ENCODE data around the gene TNFSF11. TPM values are rescaled to one million over a fixed set of nuclear protein-coding genes. Genes with fewer than 3 reads are reported as not detected.

The TNFSF11 gene, protein sequence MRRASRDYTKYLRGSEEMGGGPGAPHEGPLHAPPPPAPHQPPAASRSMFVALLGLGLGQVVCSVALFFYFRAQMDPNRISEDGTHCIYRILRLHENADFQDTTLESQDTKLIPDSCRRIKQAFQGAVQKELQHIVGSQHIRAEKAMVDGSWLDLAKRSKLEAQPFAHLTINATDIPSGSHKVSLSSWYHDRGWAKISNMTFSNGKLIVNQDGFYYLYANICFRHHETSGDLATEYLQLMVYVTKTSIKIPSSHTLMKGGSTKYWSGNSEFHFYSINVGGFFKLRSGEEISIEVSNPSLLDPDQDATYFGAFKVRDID
- total RNA-seq, result under 1 TPM; 0.55 TPM

DNA sequence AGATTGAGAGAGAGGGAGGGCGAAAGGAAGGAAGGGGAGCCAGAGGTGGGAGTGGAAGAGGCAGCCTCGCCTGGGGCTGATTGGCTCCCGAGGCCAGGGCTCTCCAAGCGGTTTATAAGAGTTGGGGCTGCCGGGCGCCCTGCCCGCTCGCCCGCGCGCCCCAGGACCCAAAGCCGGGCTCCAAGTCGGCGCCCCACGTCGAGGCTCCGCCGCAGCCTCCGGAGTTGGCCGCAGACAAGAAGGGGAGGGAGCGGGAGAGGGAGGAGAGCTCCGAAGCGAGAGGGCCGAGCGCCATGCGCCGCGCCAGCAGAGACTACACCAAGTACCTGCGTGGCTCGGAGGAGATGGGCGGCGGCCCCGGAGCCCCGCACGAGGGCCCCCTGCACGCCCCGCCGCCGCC lies at the start of gene TNFSF11:
Gene TNFSF11 (plus strand): TSS at position 142 of the 400 bp plus-strand sequence. CDS start 152 bp downstream, at position 294.

Other genes with a start within 250 kb of the TNFSF11 start
- not detected for gene FAM216B, start 207.4 kb downstream of the TNFSF11 start, total RNA-seq